Tibial artery (tissue), 4 donors: ENCODE data around the gene EDEM1.
A peak's percentile ranks its signal among the peaks of the same experiment; 100 is the strongest.

Source experiments
- DNase-seq, 2 donors: peaks; one replicate each; pipeline ENCODE4 v3.0.0-alpha.2; 2019
- H3K27ac ChIP-seq, 2 donors: fragments of 200-600 bp; sonication (generic) in 1 of 2; 1 replicate in 1 of 2; 2 replicates in 1 of 2; pipeline ENCODE4 v1.5.1; 2018 to 2019; ENCODE audit warnings: mild to moderate bottlenecking in 1 of 2
- H3K27me3 ChIP-seq, 2 donors: fragments of 200-600 bp; sonication (generic) in 1 of 2; one replicate each; pipeline versions ENCODE4 v1.5.1 to v1.6.0; 2016 to 2019
- H3K36me3 ChIP-seq, 3 donors: fragments of 200-600 bp; sonication (generic) in 2 of 3; one replicate each; pipeline ENCODE4 v1.5.1; 2016 to 2019; ENCODE audit warnings: mild to moderate bottlenecking in 2 of 3
- H3K4me1 ChIP-seq, 4 donors: fragments of 200-600 bp; sonication (generic) in 2 of 4; 1 replicate in 3 of 4; 2 replicates in 1 of 4; pipeline ENCODE4 v1.5.1; 2016 to 2019
- H3K4me3 ChIP-seq, 2 donors: fragments of 200-600 bp; sonication (generic) in 1 of 2; 1 replicate in 1 of 2; 2 replicates in 1 of 2; pipeline ENCODE4 v1.5.1; 2018 to 2019; ENCODE audit warnings: mild to moderate bottlenecking in 2 of 2
- H3K9me3 ChIP-seq, 3 donors: fragments of 200-600 bp; sonication (generic) in 1 of 3; one replicate each; pipeline ENCODE4 v1.5.1; 2016 to 2019
- intact Hi-C: fragments of 100-400 bp; cut with DNase I; formaldehyde crosslinking; loops from one replicate; pipeline ENCODE4 v1.15.0; 2023; ENCODE audit warnings: low total_unique reads
- TF ChIP-seq, protein P1 (sequence below), 2 experiments: fragments of 200-600 bp in 1 of 2; fragments of 450-650 bp in 1 of 2; IDR thresholded peaks; one replicate each; pipeline ENCODE4 v1.5.1; 2017 to 2019; ENCODE audit warnings: antibody characterized with exemption in 2 of 2, mild to moderate bottlenecking in 1 of 2, moderate library complexity in 1 of 2

Gene EDEM1

DNA sequence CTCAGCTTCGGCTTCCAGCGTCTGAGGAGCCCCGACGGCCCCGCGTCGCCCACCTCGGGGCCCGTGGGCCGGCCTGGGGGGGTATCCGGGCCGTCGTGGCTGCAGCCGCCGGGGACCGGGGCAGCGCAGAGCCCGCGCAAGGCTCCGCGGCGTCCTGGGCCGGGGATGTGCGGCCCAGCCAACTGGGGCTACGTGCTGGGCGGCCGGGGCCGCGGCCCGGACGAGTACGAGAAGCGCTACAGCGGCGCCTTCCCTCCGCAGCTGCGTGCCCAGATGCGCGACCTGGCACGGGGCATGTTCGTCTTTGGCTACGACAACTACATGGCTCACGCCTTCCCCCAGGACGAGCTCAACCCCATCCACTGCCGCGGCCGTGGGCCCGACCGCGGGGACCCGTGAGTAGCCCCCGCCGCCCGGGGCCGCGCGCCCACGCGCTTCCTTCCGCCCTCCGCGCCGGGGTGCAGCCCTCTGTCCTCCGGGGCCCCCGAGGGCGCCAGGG, 462 bp downstream of the EDEM1 start:
- Histone ChIP-seq H3K27ac (peak overlapping the region; percentile 94 to 96), H3K9me3 (no peaks in the 10 kb centered on the region), H3K4me1 (peaks cover 0 to 45% (median 15%) of the 10 kb centered on the region in 4 donors), H3K4me3 (peak overlapping the region; percentile 79 to 95), H3K27me3 (no peaks in the 10 kb centered on the region), H3K36me3 (peaks cover 0 to 5% (median 0%) of the 10 kb centered on the region in 3 donors)
- intact Hi-C loops: loop anchor here (5.0 kb wide), 1 partner anchor 66 kb away; the partner anchor contains the start of gene ARL8B
- TF ChIP-seq, protein P1, sequence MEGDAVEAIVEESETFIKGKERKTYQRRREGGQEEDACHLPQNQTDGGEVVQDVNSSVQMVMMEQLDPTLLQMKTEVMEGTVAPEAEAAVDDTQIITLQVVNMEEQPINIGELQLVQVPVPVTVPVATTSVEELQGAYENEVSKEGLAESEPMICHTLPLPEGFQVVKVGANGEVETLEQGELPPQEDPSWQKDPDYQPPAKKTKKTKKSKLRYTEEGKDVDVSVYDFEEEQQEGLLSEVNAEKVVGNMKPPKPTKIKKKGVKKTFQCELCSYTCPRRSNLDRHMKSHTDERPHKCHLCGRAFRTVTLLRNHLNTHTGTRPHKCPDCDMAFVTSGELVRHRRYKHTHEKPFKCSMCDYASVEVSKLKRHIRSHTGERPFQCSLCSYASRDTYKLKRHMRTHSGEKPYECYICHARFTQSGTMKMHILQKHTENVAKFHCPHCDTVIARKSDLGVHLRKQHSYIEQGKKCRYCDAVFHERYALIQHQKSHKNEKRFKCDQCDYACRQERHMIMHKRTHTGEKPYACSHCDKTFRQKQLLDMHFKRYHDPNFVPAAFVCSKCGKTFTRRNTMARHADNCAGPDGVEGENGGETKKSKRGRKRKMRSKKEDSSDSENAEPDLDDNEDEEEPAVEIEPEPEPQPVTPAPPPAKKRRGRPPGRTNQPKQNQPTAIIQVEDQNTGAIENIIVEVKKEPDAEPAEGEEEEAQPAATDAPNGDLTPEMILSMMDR (IDR thresholded peaks at IDR 0.05): no peak
- DNase-seq: peak; percentile 40 to 72

DNA sequence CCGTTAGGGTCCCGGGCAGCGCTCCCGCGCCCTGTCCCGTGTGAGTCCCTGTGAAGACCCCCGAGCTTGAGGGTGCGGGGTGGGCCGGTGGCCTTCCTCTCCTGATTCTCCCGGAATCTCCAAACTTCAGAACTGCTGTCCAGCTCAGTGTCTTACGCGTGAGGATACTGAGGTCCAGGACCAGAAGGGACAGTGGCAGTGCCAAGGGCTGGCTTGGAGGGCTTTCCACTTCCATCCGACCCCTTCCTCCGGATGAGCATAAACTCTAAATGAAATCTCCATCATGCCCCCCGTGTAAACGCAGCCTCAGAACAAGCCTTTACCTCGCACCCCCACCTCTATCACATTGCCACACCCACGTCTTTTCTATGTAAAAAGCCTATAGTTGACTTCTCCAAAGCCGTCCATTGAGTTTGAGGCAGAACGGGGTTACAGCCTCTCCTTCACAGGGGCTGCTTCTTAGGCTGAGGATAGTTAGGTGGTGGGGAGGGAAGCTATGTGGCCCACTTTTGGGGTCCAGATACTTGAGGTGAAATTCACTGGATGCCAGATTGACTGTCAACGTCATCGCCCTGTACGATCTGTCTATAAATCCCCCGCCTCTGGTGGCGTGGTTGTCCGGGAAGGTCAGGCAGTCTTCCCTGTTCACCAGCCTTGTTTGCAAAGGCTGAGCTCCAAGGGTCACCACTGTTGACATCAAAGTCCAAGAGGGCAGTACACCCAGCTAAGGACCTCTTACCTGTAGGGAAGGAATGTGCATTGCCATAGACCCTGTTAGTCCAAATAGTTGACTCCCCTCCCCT, 1.1 kb downstream of the EDEM1 start:
- intact Hi-C loops: loop anchor here (5.0 kb wide), 1 partner anchor 66 kb away; the partner anchor contains the start of gene ARL8B
- peaks cover 0 to 7% (median 0%) of the 10 kb centered on the region in 3 donors for H3K36me3 ChIP-seq
- no peak for DNase-seq
- H3K27ac ChIP-seq: peak overlapping the region; percentile 94 to 96
- TF ChIP-seq, protein P1 (IDR thresholded peaks at IDR 0.05): no peak
- H3K27me3 ChIP-seq: no peaks in the 10 kb centered on the region
- no peaks in the 10 kb centered on the region for H3K9me3 ChIP-seq
- H3K4me1 ChIP-seq: peaks cover 0 to 45% (median 15%) of the 10 kb centered on the region in 4 donors
- peak overlapping the region; percentile 79 to 95 for H3K4me3 ChIP-seq

DNA sequence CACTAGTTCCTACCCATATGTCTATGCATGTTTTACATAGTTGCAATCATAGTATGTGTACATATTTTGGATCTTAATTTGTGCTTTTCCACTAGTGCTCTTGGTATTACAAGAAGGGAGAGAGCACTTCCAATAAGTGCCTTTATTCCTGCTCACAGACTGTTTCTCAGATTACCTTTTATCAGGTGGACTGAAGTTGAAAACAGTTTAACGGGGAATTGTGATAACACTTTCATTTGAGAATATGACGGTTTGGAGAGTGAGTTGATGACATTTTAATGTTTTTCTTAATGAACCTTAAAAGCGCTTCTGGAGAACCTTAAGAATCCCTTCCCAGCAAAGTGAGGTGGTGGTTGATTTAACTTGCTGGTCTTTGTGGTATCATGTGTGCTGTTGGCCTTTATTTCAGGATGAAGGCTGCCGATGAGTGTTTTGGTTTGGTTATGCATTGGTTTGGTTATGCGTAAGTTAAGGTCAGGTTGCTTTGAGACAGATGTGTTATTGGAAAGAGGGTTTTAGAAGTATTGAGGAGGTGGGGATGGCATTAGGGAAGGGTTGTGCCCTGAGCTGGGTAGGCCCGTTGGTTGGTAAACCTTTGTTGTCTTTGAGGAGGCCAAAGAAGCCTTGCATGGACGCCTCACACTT, 2.8 kb downstream of the EDEM1 start:
- Histone ChIP-seq H3K9me3 (no peaks in the 10 kb centered on the region), H3K36me3 (peaks cover 0 to 5% (median 3%) of the 10 kb centered on the region in 3 donors), H3K27ac (no peak overlapping the region), H3K4me3 (no peak overlapping the region), H3K4me1 (peaks cover 0 to 55% (median 18%) of the 10 kb centered on the region in 4 donors), H3K27me3 (no peaks in the 10 kb centered on the region)
- intact Hi-C loops: no loop called here
- no peak for DNase-seq
- TF ChIP-seq, protein P1 (IDR thresholded peaks at IDR 0.05): no peak

DNA sequence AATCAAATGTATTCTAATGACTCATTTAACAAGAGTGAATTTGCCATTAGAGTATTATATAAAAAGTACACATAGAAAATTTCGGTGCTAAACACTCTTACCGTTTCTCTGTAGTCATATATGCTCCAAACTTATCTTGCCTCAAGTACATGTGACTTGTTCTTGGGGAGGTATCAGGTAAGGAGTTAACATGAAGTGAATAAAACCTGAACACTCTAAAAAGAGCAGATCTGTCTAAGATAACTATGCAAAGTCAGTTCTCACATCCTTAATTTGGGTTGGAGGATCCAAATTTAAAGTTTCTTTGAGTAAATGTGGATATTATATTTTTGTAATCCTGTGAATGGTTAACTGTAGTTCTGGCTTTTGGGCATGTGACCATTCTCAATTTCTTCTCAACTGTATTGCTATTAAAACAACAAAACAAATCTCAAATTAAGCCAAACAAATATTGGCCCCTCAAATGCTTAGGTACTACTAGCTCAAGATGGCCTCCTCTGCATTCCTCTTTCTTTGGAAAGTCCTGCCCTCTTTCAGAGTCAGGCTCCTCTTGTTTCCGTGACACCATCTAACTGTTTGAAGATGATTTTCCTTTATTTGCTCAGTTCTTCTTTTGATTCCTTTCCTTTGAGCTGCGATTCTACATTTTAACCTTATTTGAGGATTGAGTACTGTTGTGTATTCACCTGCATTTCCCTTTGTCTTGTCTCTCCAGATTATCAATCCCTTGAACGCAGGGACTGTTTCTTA, 4.2 kb downstream of the EDEM1 start:
- Histone ChIP-seq H3K4me1 (peaks cover 0 to 54% (median 18%) of the 10 kb centered on the region in 4 donors), H3K4me3 (no peak overlapping the region), H3K27ac (no peak overlapping the region), H3K9me3 (no peaks in the 10 kb centered on the region), H3K27me3 (no peaks in the 10 kb centered on the region), H3K36me3 (peaks cover 0 to 5% (median 3%) of the 10 kb centered on the region in 3 donors)
- intact Hi-C loops: no loop called here
- DNase-seq: no peak
- TF ChIP-seq, protein P1 (IDR thresholded peaks at IDR 0.05): no peak
